Activated CD8-positive, alpha-beta memory T cell treated with anti-CD3 and anti-CD28 coated beads, Interleukin-2, amount 50 U/mL, for 4 hours (primary cell): ENCODE results near the gene SUGCT.

Source experiments
- DNase-seq: peaks from one replicate; pipeline ENCODE4 v3.0.0-alpha.2; 2020

SUGCT gene

DNA sequence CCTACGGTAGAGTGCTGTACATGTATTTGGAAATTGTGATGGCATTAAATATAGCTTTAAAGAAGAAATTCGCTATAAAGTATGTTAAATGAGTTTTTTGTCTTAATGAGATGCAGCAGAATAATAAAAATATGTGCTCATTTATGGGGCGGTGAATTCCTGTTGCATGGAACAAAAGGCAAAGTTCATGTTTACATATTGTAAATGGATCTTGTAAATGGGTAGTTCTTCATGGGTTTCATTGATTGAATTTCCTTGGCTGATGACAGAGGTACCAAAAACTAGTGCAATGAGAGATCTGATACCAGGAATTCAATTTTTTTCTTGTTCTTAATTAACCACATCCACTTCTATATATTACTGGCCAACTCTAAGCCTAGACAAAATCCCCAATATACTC, 284.2 kb downstream of the SUGCT start:
- no peak for DNase-seq

DNA sequence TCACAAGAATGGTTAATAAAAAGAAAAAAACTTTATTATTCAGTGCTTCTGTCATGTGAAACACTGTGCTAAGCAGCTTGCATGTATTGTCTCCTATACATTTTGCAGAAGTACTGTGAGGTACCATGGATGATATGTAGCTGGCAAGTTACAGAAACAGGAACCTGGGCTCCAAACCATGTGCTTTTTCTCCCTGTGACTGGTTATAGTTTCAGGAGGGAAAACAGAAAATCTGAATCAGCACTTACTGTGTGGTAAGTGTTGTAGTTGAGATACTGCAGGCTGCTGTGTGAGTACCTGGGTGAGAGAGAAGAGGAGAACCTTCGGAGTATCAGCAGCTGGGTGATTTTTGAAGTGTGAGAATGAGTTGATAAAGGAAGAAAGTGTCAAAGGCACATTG, 285.0 kb downstream of the SUGCT start:
- no peak for DNase-seq

DNA sequence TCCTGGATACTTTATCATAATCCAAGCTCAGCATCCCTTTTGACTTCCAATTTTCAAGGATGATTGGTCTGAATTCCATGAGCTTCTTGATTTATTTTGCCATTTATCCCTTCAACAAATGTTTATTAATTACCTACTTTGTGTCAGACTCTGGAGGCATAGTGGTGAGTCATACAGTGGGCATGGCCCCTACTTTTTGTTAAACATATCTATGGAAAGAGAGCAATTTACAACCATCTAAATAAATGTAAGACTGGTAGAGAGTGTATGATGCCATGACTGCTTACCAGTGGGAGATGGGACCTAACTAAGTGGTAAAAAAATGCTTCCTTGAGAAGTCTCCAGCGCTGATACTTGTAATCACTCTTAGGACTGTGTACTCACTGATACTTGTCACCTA, 286.6 kb downstream of the SUGCT start:
- DNase-seq = no peak

DNA sequence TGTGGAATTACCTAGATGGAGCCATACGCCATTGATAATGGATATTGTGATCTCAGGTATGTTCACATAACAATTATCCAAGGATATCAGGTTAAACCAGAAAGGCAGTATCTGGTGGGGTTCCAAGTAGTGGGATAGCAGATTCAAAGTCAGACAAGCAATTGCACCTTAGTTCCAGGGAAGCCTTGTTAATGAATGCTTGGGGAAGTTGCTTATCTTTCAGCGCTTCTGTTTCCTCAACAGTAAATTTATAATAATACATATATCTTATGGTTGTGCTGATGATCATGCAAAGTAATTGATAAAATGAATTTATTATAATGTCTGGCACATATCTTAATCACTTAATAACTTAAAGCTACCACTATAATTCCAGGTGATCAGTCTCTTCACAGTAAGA, 290.9 kb downstream of the SUGCT start:
- no peak for DNase-seq

DNA sequence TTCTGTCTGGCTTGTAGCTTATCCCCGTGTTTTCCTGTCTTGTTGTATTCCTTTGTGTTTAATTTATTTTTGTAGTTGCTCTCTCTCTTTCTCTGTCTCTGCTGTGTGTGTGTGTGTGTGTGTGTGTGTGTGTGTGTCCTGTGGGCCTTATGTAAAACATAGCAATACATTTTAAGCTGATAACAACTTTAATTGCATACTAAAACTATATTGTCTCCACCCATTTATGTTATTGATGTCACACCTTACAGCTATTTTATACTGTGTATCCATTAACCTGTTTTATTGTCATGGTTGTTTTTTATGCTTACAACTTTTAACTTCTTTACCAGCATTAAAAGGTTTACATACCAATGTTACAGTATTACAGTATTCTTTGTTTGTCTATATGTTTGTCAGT, 293.6 kb downstream of the SUGCT start:
- DNase-seq = no peak

DNA sequence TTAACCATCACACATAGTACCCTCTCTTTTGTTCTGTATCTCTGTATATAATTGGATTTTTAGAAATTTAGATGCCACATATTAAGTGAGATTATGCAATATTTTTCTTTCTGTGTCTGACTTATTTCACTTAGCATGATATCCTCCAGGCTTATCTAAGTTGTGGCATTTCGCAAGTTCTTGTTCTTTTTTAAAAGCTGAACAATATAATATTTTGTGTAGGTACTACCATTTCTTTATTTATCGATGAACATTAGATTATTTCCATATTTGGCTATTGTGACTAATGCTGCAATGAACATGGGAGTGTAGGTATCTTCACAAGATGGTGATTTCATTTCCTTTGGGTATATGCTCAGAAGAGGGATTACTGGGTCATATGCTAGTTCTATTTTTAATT, 295.0 kb downstream of the SUGCT start:
- no peak for DNase-seq

DNA sequence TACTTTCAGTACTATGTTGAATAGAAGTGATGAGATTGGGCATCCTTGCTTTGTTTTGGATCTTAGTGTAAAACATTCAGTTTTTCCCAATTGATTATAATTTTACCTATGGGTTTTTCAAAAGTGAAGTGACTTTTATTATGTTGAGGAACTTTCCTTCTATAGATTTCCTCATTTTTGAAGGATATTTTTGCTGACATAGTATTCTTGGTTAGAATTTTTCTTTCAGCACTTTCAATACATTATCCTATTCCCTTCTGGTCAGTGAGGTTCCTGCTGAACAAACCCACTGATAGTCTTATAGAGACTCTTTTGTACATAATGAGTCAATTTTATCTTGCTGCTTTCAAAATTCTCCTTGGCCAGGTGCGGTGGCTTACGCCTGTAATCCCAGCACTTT, 297.2 kb downstream of the SUGCT start:
- DNase-seq = no peak

DNA sequence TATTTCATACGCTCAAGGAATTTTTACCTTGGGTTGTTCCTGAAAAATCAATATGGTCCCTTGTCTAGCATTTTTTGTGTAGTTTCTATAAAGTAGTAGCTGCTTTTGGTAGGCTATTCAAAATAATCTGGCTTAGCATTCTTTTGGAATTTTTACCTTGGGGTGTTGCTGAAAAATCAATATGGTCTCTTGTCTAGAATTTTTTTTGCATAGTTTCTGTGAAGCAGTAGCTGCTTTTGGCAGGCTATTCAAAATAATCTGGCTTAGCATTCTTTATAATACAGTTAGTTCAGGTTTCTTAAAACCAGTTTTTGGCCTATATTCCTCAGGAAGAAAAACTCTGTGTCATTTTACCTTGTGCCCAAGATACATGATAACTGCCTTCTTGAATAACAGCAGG, 301.9 kb downstream of the SUGCT start:
- no peak for DNase-seq

DNA sequence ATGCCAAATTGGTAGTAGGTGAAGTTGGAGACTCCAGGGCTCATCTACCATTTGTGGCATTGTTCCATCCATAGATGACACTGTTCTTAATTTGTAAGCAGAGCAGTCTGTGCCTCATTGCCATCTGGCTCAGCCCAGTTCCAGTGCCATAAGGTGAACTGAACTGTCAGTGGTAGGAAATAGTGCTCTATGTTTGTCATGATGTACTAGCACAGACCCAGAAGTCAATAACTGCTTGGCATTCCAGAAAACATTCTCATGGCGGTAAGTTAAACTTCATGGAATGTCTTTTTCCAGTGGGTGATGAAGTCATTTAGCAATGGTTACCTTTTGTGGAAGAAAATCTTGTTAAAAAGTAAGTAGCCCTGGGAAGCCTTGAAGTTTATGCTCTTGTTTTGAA, 302.7 kb downstream of the SUGCT start:
- DNase-seq = no peak

DNA sequence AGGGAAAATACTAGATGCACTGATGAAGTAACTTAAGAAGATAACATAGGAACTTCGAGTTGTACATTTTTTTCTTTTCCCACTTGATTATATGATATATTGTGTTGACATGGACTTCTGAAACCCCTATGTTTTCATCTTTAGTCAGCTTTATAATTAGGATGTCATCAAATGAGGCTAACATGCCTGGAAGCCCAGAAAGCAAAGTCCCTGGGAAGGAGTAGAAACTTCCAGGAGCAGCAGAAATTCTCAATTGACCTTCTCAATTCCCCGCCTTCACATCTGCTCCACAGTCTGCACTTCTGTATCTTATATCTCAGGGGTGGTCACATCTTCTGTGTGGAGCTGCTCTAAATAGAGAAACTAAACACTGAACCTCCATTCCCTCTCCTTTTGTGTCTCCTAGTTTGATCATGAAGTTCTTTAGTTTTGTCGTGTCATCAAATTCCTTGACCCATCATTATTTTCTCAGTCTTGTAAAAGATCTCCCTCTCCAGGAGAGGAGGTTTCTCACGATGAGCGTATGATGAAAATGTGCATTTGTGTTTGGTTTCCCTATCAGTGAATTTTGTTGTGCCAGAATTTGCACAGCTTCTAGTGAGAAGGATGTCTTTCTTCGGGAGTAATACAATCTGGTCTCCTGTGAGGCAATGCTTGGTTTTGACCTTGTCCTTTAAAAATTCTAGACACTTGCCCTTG, 303.3 kb downstream of the SUGCT start:
- DNase-seq = no peak

DNA sequence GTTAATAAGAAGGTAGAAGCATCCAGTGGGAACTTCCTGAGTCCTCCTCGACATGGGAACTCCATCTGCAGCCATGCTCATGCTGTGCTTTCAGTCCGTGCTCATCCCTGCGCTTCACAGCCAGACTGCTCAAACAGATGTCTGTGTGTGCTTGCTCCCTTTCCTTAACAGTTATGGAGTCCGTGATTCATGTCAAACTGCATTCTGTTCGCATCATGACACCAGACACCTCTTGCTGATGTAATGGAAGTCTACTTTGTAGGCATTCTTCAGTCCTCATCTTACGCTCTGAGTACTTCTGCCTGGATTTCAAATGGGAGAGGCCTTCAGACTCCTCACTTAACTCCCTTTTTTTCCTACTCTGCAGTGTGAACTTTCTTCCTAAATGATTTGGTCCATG, 304.9 kb downstream of the SUGCT start:
- no peak for DNase-seq

DNA sequence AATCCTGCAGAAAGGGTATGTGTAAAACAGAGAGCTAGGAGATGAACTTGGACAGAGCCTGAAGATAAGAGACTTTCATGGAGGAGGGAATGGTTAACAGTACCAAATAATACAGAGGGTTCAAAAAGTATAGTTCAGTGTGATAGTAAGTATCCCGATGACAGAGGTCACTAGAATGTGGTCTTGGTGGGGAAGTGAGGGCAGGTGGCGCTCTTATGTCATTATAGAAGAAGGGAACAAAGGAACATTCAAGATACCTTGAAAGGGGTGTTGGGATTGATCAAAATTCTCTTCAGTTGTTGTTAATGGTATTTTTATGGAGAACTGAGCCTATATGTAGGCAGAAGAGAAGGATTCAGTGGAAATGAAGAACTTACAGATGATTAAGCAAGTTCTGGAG, 312.5 kb downstream of the SUGCT start:
- no peak for DNase-seq

DNA sequence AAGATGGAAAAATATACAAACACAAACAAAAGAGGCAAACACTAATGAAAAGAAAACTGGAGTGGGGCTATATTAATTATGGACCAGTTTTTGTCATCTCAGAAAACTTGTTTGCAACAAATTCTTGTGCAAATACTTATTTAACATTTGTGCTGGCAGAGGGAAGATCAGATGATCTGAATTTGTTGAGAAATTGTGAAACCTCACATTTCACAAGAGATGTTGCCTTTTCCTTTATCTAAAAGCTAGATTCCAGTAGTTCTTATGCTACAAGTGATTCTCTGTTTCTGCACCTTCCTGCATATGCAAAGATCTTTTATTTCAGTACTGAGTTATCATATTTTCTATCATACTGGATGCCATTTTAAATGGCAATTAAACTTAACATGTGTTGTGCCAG, 320.7 kb downstream of the SUGCT start:
- no peak for DNase-seq

DNA sequence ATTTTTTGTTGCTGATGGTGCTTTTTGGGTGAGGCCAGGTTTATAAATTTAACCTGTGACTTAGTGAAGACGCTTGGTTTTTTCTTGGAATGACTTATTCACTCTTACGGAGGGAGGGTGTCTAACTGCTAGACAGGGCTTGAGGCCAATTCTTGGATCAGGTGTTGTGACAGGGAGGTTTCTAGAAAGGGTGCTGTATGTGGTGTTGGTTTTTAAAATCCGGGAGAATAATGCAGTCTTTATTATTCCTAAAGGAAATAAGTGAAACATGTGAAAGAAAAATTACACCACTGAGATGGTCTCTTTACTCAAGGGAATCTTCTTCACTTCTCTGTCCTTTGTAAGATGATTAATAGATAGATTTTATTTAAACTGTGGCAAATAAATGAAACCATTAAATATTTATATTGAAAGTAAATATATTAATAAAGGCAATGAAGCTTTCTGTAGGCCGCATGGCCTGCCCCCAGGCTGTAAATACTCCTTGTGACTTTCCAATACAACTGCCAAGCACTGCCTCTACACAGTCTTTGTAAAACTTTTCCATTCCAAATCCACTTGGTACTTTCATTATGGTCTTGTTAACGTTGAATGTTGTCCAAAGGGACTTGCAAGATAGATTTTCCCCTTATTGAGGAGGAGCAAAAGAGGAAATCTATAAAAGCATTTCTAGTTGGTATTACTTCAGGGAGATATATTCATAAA, 323.1 kb downstream of the SUGCT start:
- no peak for DNase-seq

DNA sequence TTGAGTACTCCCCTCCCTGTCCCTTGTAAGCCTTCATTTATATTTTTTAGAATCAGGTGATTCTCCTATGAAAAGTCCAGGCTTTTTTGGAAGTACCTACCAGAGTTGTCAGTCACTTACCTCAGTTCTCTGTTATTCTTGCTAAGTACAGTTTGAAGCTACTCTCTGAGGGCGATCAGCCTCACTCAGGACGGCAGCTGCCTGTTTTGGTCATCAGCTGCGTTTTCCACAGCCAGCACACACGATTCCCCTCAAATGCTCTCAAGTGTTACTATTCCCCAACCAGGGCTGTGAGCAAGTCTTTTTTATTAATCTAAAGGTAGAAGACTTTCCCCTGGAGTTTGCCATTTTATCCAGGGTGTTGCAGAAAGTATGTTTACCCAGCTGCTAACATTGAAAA, 328.6 kb downstream of the SUGCT start:
- DNase-seq = no peak

DNA sequence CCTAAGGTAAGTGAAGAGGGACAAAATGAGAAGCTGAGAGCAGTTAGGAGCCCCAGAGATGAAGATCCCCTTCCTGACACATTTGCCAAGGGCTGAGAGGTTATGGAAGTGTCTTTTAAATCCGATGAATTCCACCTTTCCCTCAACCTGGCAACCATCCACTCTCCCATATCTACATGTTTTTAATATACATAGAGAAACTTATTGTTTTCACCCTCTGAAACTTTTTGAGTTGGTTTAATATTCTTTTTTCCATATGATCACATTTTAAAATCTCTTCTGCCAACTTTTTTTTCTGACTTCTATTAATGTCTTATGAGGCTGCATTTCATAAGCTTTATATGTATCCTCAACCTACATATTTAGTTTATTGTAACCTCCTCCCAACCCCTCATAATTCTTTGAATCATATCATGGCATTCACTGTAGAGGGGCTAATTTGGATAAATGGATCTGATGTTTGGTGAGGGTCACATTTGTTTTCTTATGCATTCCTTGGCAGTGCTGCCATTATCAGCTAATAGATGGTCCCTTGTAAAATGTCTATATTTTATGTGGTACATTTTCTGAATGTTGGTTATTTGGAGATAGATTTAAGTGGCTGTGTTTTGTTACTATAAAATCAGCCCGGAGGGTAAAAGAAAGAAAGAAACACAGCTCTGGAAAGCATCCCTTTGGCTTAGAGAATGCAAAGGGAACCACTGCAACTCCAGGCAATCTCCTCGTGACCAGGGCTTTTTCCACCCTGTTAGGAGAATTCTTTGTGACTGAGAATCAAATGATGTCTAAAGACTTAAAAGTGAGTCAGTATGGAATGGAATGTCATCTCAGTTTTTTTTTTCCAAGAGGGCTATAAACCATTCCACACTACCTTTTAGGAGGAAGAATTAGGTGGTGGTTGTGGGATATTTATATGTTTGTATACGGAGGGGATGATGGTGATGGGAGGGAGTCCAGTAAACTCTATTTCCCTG, 334.4 kb downstream of the SUGCT start:
- DNase-seq = no peak

DNA sequence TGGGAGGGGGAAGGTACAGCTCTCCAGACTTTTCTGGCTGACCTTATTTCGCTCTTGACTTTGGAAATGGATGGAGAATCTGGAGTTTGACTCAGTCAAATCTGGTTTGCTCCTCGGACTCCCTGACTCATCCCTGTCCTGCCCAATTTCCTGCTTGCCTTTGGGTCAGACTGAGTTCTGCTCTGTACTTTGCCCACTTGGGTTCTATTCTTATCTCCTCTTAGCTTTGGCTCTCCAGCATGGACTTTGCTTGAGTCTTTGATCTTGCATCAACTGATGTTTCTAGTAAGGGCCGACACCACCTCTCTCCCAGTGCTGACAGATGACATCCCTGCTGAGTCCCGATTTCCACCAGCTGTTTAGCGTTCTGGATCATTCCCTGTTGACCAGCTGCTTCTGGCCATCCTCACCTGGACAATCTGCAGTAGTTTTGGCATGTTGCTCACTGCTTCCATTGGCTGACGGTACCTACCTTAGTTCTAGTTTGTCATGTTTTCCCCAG, 335.3 kb downstream of the SUGCT start:
- DNase-seq = no peak

DNA sequence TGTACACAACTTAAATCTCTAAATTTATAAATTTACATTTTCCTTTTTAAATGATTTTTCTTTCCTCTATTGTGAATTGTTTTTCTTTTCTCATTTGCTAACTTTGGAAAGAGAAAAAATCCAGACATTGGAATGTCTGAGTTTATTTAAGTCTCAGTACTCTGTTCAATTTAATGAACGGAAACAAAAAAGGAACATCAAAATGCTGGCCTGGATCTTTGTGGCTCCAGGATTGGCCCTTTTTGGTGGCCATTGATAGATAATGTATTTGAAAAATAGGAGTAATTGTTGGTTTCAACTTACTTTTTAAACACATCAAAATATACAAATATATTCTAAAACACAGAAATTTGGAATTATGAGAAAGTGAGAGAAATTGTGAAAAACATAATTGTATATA, 336.0 kb downstream of the SUGCT start:
- no peak for DNase-seq

DNA sequence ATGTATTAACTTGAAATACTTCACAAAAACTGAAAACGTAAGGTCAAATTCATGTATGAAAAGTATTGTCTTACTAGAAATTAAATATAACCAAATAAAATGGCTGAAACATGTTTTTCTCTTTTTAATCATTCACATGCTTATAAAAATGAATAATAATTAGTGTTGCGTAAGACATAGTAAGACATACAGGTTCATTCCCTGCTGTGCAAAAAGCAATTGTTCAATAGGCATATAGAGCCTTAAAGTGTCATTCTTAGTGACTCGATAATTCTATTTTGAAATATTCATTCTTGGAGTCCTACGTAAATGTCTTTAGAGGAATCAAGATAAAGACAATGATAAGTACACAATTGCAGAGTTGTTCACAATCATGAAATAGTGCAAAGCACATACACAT, 337.1 kb downstream of the SUGCT start:
- no peak for DNase-seq

DNA sequence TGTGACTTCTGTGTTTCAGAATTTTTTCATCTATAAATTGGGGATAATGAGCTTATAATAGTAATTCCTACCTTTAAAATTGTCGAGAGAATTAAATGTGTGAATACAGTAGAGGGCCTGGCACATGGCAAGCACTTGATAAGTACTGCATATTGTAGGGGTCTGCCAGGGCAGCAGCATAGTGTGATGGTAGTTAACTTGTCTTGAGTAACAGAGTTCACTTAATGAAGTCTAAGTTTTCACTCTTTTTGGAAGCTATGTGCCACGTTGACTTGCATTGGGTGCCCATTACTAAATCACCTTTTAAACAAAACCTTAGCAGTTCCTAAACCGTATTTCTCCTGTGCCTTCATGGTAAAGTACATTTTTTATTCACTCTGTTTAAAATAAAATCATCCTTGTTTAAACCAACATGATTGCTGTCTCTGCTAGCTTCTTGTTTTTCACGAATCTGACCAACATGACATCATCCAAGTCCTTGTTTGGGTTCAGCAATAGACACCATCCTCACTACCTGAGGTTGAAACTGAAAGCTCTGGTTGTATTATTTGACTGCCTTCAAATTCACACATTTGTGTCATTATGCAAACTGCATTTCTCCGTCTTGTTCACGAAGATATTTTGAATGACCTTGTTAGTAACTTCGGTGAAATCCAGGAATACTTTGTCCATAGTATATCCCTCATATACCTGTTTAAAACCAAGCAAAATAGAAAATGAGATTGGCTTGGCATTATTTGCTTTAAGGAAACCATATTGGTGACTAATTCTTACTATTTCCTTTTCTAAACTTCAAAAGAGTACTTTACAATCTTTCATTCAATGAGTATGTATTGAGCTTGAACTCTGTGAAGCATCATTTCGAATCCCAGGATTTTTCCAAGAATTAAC, 340.2 kb downstream of the SUGCT start:
- DNase-seq = no peak

DNA sequence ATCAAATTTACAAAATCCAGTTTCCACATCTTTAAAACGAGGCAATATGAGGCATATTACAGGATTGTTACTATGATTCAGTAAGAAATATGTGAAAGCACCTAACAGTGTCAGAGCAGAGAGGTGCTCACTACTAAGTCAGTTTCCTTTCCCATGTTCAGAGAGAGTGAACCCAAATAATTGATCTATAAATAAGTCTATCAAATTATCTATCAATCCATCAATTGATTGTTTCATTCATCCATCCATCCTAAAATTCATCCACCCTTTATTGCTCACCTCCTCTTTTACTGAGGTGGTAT, 340.8 kb downstream of the SUGCT start:
- no peak for DNase-seq

DNA sequence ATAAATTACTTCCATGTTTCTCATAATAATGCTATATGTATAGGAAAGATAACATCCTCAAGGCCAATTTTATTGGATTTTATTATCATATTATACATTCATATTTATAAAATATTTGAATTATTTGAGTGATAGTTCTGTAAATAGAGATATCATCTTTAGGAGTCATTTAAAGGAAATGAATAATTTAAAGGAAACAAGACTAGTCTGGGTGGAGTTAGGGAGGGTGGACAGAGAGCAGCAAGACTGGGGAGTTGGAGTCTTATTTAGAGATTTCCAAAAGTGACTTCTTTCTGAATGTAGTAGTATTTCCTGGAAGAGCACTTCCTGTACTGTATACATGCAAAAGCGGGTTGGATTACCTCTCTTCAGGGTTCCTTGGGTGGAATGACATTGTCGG, 342.3 kb downstream of the SUGCT start:
- no peak for DNase-seq

DNA sequence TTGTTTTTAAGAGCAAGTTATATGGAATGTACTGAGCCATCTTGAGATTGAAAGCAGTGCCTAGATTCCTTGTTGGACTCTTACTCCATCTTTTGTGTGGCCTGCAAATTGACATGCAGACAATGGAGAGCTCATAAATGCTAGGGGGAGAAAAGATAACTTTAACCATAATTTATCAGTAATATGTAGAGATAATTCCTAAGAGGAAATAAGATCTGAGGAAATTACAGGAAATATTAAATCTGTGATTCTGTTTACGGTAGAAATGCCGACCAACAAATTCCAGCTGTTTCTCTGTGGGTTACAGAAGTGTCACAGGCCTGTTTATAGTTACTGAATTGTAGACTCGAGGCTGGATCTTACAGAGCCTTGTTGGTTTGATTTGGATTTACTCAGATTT, 348.0 kb downstream of the SUGCT start:
- DNase-seq = no peak
